Measurements from ENCODE around the gene AQP2. TPM values are rescaled to one million over a fixed set of nuclear protein-coding genes. Genes with fewer than 3 reads are reported as not detected.

AQP2 gene
- total RNA-seq, 1 donor from 2014 or later, result not detected

DNA sequence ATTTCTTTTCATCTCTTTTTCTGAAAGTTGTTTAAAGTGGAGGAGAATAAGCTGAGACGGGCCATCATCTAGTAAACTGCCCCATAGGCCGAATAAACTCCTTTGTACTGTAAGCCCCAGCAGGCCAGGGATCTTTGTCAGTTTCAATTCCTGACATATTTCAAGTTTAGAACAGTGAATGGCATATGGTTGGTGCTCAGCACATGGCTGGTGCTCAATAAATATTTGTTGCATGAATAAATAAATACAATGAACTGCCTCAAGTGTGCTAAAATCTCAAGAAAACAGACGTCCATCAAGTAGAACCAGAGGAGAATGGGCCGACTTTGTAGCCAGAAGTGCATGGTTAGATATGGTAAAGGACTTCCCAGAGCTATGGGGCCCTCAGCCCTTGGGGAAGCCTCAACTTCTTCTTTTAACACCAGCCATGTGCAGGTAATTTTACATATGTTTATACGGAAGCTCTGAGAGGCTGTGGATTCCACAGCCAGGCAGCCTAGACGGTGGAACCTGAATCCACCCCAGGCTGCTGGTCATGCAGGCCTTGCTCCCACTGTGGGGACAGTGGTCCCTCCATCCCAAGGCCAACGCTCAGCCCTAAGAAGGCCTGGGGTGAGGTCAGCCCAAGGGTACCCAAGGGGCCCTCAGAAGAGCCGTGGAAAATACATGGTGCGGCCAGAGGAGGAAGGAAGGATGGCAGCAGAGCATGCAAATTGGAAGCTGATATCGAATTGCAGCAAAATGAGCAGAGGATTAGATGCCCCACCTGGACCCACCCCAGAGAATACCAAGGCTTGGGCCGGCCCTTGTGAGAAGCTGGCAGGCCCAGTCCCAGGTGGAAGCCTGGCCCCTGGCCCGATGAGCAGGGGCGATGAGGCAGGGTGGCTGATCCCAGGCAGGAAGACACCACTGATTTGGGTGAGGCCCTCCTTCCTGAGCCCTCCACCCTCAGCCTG is 8.7 kb upstream of the AQP2 start:
- DNase-seq (ENCODE audit: low read depth in 2 of 2), result no peak

GRCh38 chr12:49942512-49942893 is 8.0 kb upstream of the AQP2 start:
- no peak for DNase-seq (ENCODE audit: low read depth in 2 of 2)

DNA sequence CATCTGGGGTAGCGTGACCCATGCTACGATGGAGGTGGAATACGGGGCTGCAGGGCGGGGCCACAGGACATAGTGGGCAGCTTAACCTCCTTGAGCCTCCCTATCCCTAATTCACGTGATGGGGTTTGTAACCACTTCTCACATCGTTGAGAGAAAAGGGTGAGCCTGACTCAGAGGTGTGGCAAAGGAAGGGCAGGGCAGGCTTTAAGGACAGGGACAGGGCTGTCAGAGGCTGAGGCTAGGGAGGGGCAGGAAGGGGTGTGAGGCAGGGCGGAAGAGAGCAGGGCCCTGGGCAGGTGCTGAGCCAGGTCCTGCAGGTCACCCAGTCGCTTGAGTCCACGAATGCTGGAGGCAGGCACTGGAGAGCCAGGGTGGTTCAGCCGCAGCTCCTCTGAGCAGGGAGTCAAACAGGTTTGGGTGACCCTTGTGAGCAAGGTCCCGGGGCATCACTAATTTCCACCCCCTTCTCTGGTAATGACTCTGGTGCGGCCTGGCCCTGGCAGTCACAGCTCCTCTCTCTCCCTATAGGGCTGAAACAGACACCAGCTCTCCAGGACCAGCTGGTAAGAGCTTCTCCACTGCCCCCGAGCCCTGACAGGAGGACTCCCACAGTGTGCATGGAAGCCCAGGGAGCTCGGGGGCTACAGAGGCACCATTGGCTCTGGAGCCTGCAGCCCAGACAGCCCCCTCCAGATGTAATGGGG is 7.5 kb upstream of the AQP2 start:
- DNase-seq (ENCODE audit: low read depth in 2 of 2), result no peak

- no peak for DNase-seq (ENCODE audit: low read depth in 2 of 2)
Measured at GRCh38 chr12:49943625-49943960, 6.9 kb upstream of the AQP2 start.

DNA sequence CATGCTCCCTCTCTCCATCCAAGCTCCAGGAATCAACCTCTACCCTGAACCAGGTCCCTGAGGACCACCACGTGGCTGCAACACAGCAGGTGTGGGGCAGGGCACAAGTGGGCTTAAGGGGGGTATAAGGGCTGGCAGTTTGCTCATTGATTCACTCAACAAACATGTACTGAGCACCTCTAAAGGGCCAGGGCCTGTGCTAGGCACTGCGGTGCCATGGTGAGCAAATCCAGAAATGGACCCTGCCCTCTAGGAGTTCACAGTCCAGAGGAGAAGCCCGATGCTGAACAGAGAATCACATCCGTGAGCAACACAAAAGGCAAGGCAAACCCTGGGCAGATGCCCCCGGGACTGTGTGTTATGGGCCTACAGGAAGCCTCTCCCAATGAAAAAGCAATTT is 6.5 kb upstream of the AQP2 start:
- DNase-seq (ENCODE audit: low read depth in 2 of 2), result no peak

DNA sequence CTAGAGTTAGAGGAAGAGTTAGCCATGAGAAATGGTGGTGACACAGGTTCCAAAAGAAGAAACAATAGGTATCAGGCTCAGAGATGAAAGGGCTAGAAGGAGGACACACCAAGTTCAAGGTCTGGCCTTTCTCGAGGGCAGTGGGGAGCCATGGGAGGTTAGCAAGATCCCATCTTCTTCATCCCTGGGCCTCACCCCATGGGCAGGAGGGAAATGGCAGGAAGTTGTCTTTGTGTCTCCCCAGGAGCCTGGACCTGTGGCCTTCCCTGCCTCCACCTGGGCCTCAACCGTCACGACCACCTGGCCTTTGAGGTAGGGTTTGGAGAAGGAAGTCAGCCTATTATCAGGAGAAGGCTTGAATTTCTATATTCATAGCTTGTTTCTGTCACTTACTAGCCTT is 5.8 kb upstream of the AQP2 start:
- no peak for DNase-seq (ENCODE audit: low read depth in 2 of 2)

- peak; percentile 86 to 88 for DNase-seq (ENCODE audit: low read depth in 2 of 2)
Measured at GRCh38 chr12:49945394-49946080, 5.0 kb upstream of the AQP2 start.

DNA sequence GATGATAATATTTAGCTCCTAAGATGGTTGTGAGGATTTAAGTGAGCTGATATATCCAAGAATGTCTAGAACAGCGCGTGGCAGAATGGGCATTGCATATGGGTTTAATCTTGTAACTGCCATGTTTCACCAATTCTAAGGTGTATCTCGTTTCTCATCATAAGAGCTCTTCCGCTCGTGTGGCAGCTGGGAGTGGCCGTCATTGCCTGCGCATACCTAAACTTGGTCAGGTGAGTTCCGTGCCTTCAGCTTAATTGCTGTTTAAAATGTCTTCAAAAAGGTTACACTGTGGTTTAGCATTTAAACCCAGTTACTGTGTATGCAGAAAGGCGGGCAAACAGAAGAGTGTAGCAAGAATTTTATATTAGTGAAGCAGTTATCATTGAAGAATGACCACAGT is 4.5 kb upstream of the AQP2 start:
- DNase-seq (ENCODE audit: low read depth in 2 of 2), result no peak

DNA sequence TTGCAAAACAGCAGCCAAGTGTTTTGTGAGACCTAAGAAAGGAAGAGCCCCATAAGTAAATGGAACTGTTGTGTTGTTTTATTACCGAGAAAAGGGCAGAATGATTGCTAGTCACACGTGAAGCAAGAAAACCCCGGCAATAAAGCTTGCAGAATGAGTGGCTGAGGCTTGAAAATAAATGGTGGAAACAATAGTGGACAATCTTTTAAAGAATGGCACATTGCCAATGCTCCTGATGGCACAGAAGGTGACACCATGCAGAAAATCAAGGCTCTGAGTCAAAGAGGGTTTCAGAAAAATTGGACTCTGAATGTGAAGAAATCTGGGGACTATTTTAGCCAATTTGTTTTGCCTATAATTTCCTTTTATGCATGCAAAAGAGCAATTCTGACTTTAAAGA is 4.0 kb upstream of the AQP2 start:
- DNase-seq (ENCODE audit: low read depth in 2 of 2), result no peak

DNA sequence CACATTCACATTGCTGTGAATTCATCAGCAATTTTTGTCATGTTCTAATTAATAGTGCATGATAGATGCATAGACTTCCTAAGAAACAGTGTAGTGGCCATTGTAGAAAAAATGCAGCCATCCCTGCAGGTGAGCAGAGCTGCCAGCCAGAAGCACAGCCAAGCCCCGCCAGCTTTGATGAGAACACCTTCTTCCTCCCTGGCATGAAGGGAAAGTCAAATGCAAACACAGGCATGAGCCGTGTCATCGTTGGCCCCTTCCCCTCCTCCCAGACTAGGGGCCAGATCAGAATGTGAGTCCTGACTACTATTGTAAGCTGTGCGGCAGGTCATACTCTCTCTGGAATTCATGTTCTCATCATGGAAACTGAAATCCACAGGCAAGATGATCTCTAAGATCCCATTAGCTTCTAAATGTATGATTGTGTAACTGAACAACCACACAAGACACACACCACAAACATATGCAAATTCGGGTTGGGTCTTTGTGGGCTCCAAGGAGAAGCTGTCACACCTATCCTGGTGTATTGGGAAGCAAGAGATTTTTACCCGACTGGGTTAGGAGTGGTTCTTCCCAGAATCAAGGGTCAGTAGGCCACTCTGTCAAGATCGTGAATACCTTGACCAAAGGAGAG is 2.8 kb upstream of the AQP2 start:
- DNase-seq (ENCODE audit: low read depth in 2 of 2), result no peak

- DNase-seq (ENCODE audit: low read depth in 2 of 2), result no peak
Measured at GRCh38 chr12:49948866-49949845, 1.4 kb upstream of the AQP2 start.

- DNase-seq (ENCODE audit: low read depth in 2 of 2), result no peak
Measured at GRCh38 chr12:49949866-49950265, 671 bp upstream of the AQP2 start.

DNA sequence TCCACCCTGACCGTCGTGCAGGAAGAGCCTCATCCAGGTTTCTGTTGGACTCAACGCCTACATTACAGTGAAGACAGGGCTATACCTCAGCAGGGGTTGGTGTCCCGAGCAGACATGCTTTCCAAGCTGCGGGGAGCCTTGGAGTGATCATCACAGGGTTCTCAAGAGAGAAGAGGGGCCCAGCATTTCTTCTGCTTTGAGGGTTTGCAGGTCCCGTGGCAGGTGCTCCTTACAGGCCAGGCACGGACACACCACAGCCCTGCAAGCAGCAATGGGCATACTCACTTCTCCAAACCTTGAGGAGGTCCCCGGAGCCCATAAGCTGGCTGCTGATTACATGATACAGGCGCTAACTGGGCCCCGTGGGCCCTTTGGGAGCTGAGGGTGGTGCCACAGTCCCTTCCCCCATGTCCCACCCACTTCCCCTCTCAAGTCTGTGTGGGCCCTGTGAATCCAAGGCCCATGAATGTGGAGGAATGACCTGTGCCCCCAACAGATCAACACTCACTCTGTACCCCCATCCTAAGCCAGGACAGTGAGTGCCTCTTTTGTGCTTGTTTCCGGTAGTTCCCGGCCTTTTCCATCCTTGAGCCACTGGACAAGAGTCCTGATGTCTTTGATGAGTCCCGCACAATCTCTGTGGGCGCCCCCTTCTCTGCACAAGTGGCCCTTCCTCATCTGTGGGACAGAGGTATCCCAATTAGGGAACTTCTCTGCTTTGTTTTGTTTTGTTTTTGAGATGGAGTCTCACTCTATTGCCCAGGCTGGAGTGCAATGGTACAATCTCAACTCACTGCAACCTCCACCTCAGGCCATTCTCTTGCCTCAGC is 1.1 kb downstream of the AQP2 start:
- no peak for DNase-seq (ENCODE audit: low read depth in 2 of 2)

DNA sequence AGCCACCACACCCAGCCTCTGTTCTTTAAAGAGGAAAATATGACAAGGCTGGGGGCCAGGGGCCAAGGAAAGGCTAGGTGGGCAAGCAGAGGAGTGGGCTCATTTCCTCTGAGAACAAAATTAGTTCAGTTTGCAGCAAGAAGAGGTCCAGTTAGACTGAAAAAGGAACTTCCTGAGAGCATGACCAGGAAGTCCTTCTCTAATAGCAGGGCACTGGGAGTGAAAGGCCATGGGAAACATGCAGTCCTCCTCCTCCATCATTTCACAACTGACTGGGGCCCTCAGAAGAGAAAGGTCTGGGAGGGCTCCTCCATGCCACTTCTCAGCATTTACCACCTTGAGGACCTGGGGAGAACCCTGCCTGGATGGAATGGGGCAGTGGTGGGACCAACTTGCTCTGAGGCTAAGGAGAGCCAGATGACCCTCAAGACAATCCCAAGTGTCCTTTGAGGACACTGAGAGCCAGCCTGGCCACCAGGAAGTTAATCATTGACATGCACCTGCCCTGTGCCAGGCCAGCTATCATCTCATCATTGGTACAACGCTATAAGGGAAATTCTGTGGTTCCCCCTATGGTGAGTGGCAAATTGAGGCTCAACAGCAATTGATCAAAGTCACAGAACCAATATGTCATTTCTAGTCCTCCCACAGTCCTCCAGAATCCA is 2.0 kb downstream of the AQP2 start:
- no peak for DNase-seq (ENCODE audit: low read depth in 2 of 2)

DNA sequence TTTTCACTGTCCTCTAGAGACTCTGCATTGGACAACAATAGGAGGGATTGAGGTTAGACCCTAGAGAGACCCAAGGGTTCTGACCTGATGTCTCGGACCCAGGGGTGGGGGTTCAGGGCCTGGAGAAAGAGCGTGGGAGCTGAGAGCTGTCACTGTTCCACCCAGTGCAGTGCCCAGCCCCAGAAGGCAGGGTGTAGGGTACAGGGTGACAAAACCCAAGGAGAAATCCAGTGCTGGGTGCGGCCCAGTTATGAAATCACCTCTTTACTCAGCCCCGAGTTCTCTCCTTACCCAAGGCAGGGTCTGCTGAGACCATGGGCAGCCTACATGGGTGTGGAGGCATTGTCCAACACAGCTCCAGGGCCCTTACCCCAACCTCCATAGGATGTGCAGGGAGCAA is 2.6 kb downstream of the AQP2 start:
- no peak for DNase-seq (ENCODE audit: low read depth in 2 of 2)

GRCh38 chr12:49953961-49954846 is 3.7 kb downstream of the AQP2 start:
- no peak for DNase-seq (ENCODE audit: low read depth in 2 of 2)

DNA sequence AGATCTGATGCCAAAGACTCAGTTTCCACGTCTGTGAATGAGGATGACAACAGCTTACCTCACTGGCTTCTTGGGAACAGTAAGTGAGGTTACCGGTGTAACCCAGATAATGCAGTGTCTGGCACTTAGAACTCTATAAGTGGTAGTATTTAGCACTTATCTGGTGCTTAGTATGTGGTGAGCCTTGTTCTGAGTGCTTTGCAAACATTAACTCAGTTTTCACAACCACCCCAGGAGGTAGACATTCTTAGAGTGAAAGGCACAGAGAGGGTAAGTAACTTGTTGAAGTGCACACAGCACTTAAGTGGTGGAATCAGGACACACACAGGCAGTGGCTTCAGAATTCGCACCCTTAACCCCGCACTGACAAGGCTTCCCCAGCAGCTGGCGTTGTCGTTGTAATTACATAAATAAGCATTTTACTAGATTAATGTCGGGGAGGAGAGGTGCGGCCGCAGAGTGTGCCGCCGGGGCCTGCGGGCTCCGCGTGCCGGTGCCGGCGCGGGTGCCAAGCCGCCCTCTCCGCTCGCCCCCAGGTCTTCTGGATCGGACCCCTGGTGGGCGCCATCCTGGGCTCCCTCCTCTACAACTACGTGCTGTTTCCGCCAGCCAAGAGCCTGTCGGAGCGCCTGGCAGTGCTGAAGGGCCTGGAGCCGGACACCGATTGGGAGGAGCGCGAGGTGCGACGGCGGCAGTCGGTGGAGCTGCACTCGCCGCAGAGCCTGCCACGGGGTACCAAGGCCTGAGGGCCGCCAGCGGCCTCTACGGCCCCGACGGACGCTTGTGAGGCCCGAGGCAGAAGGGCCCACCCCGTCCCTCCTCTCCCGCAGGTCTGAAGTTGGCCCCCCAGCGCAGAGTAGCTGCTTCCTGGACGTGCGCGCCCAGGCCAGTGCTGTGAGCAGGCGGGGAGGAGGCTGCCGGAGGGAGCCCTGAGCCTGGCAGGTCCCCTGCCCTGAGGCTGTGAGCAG is 4.6 kb downstream of the AQP2 start:
- DNase-seq (ENCODE audit: low read depth in 2 of 2), result no peak

Data from lung microvascular endothelial cell (primary cell).